Adrenal gland (tissue), 5 donors: ENCODE results near the gene PRDM16.

Experiments used
- CTCF ChIP-seq, 6 experiments: fragments of 450-650 bp in 4 of 6; fragments of 200-600 bp in 2 of 6; sonication (generic) in 1 of 6; IDR thresholded peaks; 1 replicate in 5 of 6; 2 replicates in 1 of 6; pipeline versions ENCODE4 v1.5.1 to v1.8.0; 2016 to 2021; ENCODE audit warnings: antibody characterized with exemption in 6 of 6, mild to moderate bottlenecking in 2 of 6, moderate library complexity in 1 of 6
- POLR2A ChIP-seq, 2 donors: fragments of 450-650 bp; IDR thresholded peaks; one replicate each; pipeline ENCODE4 v1.6.1; 2017; ENCODE audit warnings: antibody characterized with exemption in 2 of 2, mild to moderate bottlenecking in 2 of 2, moderate library complexity in 1 of 2
- donor health status: DM: no; HTN: no; CAD: no.

GRCh38 chr1:3091334-3091733 is 22.3 kb downstream of the PRDM16 start:
- no peak for TF ChIP-seq CTCF (IDR thresholded peaks at IDR 0.05)
- no peak for TF ChIP-seq POLR2A (IDR thresholded peaks at IDR 0.05)
